Activated T-cell treated with anti-CD3 and anti-CD28 coated beads, Interleukin-2, amount 50 U/mL, for 24 hours (primary cell): ENCODE data around the gene FLYWCH1.
"Not testable (repeated sequence)": the region's sequence is repeated elsewhere in the genome, so short reads cannot be mapped to it uniquely, and the experiment has no call there.

Experiments used
- DNase-seq: peaks from one replicate; pipeline ENCODE4 v3.0.0-alpha.2; 2020
- H3K27ac Mint-ChIP-seq: 2 replicates; pipeline ENCODE4 v1.8.0; 2020; ENCODE audit warnings: mild to moderate bottlenecking, mixed read lengths
- H3K27me3 Mint-ChIP-seq: 2 replicates; pipeline ENCODE4 v1.8.0; 2020; ENCODE audit warnings: mixed read lengths
- H3K36me3 Mint-ChIP-seq: 2 replicates; pipeline ENCODE4 v1.8.0; 2020; ENCODE audit warnings: low read depth, mixed read lengths
- H3K4me1 Mint-ChIP-seq: 2 replicates; pipeline ENCODE4 v1.8.0; 2020; ENCODE audit warnings: low read depth, mixed read lengths
- H3K4me3 Mint-ChIP-seq: 2 replicates; pipeline ENCODE4 v1.8.0; 2020; ENCODE audit warnings: mild to moderate bottlenecking, moderate library complexity, mixed read lengths
- H3K9me3 Mint-ChIP-seq: 2 replicates; pipeline ENCODE4 v1.8.0; 2020; ENCODE audit warnings: mixed read lengths

The FLYWCH1 gene

GRCh38 chr16:2905988-2906387 lies 5.7 kb upstream of the FLYWCH1 start:
- Mint-ChIP-seq H3K27ac (peak overlapping the region; percentile 29), H3K9me3 (no peaks in the 10 kb centered on the region), H3K36me3 (peaks cover 4% of the 10 kb centered on the region), H3K27me3 (no peaks in the 10 kb centered on the region), H3K4me3 (peak overlapping the region; percentile 71), H3K4me1 (peaks cover 22% of the 10 kb centered on the region)
- DNase-seq: no peak

- DNase-seq: peak; percentile 66
- not testable (repeated sequence) for H3K27ac Mint-ChIP-seq, H3K4me3 Mint-ChIP-seq
Observed at GRCh38 chr16:2907084-2907753, 4.5 kb upstream of the FLYWCH1 start.

GRCh38 chr16:2910441-2910969 lies 1.2 kb upstream of the FLYWCH1 start:
- peaks cover 18% of the 10 kb centered on the region for H3K36me3 Mint-ChIP-seq
- DNase-seq: no peak
- H3K27ac Mint-ChIP-seq: no peak overlapping the region
- no peaks in the 10 kb centered on the region for H3K9me3 Mint-ChIP-seq
- peaks cover 42% of the 10 kb centered on the region for H3K4me1 Mint-ChIP-seq
- H3K4me3 Mint-ChIP-seq: peak overlapping the region; percentile 91
- no peaks in the 10 kb centered on the region for H3K27me3 Mint-ChIP-seq

More at GRCh38 chr16:2907084-2907753, 4.5 kb upstream of the FLYWCH1 start:
- peaks cover 28% of the 10 kb centered on the region for H3K4me1 Mint-ChIP-seq
- not testable (repeated sequence) for H3K9me3 Mint-ChIP-seq, H3K27me3 Mint-ChIP-seq, H3K36me3 Mint-ChIP-seq

- peak overlapping the region; percentile 91 for H3K4me3 Mint-ChIP-seq
- peak; percentile 66 for DNase-seq
- peaks cover 30% of the 10 kb centered on the region for H3K36me3 Mint-ChIP-seq
Observed at GRCh38 chr16:2912330-2913199, 834 bp downstream of the FLYWCH1 start.

GRCh38 chr16:2913603-2914002 lies 1.9 kb downstream of the FLYWCH1 start:
- Mint-ChIP-seq H3K4me1 (peaks cover 35% of the 10 kb centered on the region), H3K27me3 (no peaks in the 10 kb centered on the region), H3K4me3 (peak overlapping the region; percentile 91), H3K36me3 (peaks cover 36% of the 10 kb centered on the region), H3K27ac (peak overlapping the region; percentile 13), H3K9me3 (no peaks in the 10 kb centered on the region)
- no peak for DNase-seq

More at GRCh38 chr16:2912330-2913199, 834 bp downstream of the FLYWCH1 start:
- Mint-ChIP-seq H3K4me1 (peaks cover 35% of the 10 kb centered on the region), H3K9me3 (no peaks in the 10 kb centered on the region), H3K27ac (peak overlapping the region; percentile 91), H3K27me3 (no peaks in the 10 kb centered on the region)

GRCh38 chr16:2914233-2914632 lies 2.5 kb downstream of the FLYWCH1 start:
- Mint-ChIP-seq H3K27ac (peak overlapping the region; percentile 35), H3K9me3 (no peaks in the 10 kb centered on the region)

GRCh38 chr16:2915196-2915929 lies 3.6 kb downstream of the FLYWCH1 start:
- Mint-ChIP-seq H3K4me1 (peaks cover 41% of the 10 kb centered on the region), H3K9me3 (no peaks in the 10 kb centered on the region), H3K27me3 (no peaks in the 10 kb centered on the region), H3K36me3 (peaks cover 45% of the 10 kb centered on the region), H3K27ac (peak overlapping the region; percentile 82), H3K4me3 (no peak overlapping the region)
- no peak for DNase-seq

More at GRCh38 chr16:2914233-2914632, 2.5 kb downstream of the FLYWCH1 start:
- Mint-ChIP-seq H3K36me3 (peaks cover 39% of the 10 kb centered on the region), H3K4me3 (no peak overlapping the region), H3K4me1 (peaks cover 35% of the 10 kb centered on the region), H3K27me3 (no peaks in the 10 kb centered on the region)
- DNase-seq: no peak

- no peaks in the 10 kb centered on the region for H3K27me3 Mint-ChIP-seq
- peak overlapping the region; percentile 72 for H3K27ac Mint-ChIP-seq
- peak; percentile 64 for DNase-seq
- H3K4me1 Mint-ChIP-seq: peaks cover 17% of the 10 kb centered on the region
- peaks cover 52% of the 10 kb centered on the region for H3K36me3 Mint-ChIP-seq
- no peaks in the 10 kb centered on the region for H3K9me3 Mint-ChIP-seq
- no peak overlapping the region for H3K4me3 Mint-ChIP-seq
Observed at GRCh38 chr16:2919511-2920255, 8.0 kb downstream of the FLYWCH1 start.

GRCh38 chr16:2923481-2923880 lies 11.8 kb downstream of the FLYWCH1 start:
- Mint-ChIP-seq H3K36me3 (peaks cover 29% of the 10 kb centered on the region), H3K27me3 (no peaks in the 10 kb centered on the region), H3K27ac (no peak overlapping the region), H3K4me3 (no peak overlapping the region), H3K4me1 (peaks cover 18% of the 10 kb centered on the region), H3K9me3 (no peaks in the 10 kb centered on the region)
- no peak for DNase-seq

GRCh38 chr16:2924901-2925755 lies 13.4 kb downstream of the FLYWCH1 start:
- H3K36me3 Mint-ChIP-seq: peaks cover 27% of the 10 kb centered on the region
- no peak overlapping the region for H3K27ac Mint-ChIP-seq
- peaks cover 12% of the 10 kb centered on the region for H3K4me1 Mint-ChIP-seq
- H3K27me3 Mint-ChIP-seq: no peaks in the 10 kb centered on the region
- DNase-seq: no peak
- H3K4me3 Mint-ChIP-seq: no peak overlapping the region
- no peaks in the 10 kb centered on the region for H3K9me3 Mint-ChIP-seq

GRCh38 chr16:2925951-2926649 lies 14.4 kb downstream of the FLYWCH1 start:
- Mint-ChIP-seq H3K36me3 (peaks cover 30% of the 10 kb centered on the region), H3K9me3 (no peaks in the 10 kb centered on the region), H3K4me3 (no peak overlapping the region), H3K27ac (no peak overlapping the region), H3K4me1 (peaks cover 12% of the 10 kb centered on the region), H3K27me3 (no peaks in the 10 kb centered on the region)
- DNase-seq: no peak

- no peak overlapping the region for H3K27ac Mint-ChIP-seq
Observed at GRCh38 chr16:2926650-2926999, 14.9 kb downstream of the FLYWCH1 start.

More at GRCh38 chr16:2926650-2926999, 14.9 kb downstream of the FLYWCH1 start:
- Mint-ChIP-seq H3K4me1 (peaks cover 12% of the 10 kb centered on the region), H3K27me3 (no peaks in the 10 kb centered on the region), H3K9me3 (no peaks in the 10 kb centered on the region), H3K4me3 (no peak overlapping the region), H3K36me3 (peaks cover 32% of the 10 kb centered on the region)
- DNase-seq: no peak
